AG09319 (cell line): ENCODE data around the gene RRAGD.

Experiments
- DNase-seq: peaks from one replicate; pipeline ENCODE4 v3.0.0-alpha.2; 2010; ENCODE audit warnings: low read depth; ENCODE audit errors: extremely low read depth
- TF ChIP-seq, protein P1 (sequence below): IDR thresholded peaks from 2 replicates; pipeline ENCODE4 v1.5.1; 2011; ENCODE audit warnings: low read depth, mild to moderate bottlenecking, inconsistent platforms, low read length, moderate library complexity

The RRAGD gene, protein sequence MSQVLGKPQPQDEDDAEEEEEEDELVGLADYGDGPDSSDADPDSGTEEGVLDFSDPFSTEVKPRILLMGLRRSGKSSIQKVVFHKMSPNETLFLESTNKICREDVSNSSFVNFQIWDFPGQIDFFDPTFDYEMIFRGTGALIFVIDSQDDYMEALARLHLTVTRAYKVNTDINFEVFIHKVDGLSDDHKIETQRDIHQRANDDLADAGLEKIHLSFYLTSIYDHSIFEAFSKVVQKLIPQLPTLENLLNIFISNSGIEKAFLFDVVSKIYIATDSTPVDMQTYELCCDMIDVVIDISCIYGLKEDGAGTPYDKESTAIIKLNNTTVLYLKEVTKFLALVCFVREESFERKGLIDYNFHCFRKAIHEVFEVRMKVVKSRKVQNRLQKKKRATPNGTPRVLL

DNA sequence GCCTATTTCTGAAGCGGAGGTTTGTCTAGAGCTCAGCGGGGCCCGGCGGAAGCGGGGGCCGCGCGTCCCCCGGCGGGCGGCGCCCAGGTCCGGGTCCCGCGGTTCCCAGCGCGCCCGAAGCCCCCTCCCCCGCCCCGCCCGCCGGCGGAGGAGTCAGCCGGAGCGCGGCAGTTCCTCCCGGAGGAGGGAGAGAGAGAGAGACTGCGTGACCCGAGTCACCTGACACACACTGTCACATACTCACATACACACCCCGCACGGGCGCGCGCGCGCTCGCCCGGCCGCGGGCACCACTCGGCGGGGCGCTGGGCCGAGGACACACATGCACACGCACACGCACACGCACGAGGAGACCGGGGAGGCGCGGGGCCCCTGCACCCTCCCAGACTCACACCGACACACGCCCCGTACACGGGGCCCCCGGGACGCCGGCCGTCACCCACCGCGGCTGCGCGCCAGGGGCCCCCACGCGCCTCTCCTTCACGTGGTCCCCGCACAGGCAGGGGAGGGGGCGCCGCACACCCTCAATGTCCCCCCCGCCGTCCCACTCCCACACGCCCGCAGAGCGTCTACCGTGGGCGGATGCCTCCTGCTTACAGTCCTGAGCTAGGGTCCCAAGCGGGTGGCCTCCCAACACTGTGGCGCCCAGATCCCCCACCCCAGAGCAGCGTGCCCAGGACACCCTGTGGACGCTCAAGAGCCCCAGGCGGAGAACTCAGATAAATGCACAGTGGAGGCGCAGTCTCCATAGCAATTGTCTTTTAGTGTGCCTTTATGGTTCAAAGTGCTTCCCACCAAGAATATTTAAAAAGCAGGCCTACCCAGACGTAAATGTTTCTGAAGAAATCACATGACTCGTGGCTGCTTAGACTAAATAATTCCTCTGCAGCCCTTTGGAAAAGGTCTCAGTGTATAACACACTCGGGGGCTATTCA, at the start of gene RRAGD:
RRAGD (minus strand) TSS at position 203 of the 935 bp plus-strand sequence. CDS start 280 bp downstream, outside the sequence.
- no peak for DNase-seq
- TF ChIP-seq, protein P1, sequence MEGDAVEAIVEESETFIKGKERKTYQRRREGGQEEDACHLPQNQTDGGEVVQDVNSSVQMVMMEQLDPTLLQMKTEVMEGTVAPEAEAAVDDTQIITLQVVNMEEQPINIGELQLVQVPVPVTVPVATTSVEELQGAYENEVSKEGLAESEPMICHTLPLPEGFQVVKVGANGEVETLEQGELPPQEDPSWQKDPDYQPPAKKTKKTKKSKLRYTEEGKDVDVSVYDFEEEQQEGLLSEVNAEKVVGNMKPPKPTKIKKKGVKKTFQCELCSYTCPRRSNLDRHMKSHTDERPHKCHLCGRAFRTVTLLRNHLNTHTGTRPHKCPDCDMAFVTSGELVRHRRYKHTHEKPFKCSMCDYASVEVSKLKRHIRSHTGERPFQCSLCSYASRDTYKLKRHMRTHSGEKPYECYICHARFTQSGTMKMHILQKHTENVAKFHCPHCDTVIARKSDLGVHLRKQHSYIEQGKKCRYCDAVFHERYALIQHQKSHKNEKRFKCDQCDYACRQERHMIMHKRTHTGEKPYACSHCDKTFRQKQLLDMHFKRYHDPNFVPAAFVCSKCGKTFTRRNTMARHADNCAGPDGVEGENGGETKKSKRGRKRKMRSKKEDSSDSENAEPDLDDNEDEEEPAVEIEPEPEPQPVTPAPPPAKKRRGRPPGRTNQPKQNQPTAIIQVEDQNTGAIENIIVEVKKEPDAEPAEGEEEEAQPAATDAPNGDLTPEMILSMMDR = no peak

DNA sequence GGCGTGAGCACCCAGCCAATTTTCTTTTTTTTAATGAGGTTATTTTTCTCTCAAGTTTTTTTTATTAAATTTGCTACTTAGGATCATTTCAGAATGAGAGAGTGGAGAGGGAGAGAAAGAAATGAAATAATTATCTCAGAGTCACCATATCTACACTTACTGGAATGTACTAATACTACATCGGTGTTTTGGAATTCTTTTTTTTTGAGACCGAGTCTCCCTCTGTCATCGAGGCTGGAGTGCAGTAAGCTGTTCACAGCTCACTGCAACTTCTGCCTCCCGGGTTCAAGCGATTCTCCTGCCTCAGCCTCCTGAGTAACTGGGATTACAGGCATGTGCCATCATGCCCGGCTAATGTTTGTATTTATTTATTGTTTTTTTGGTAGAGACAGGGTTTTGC, 48.6 kb upstream of the RRAGD start:
- no peak for DNase-seq
- TF ChIP-seq, protein P1 = no peak

- TF ChIP-seq, protein P1 = no peak
- no peak for DNase-seq
Observed at GRCh38 chr6:89459501-89459900, 47.4 kb upstream of the RRAGD start.

DNA sequence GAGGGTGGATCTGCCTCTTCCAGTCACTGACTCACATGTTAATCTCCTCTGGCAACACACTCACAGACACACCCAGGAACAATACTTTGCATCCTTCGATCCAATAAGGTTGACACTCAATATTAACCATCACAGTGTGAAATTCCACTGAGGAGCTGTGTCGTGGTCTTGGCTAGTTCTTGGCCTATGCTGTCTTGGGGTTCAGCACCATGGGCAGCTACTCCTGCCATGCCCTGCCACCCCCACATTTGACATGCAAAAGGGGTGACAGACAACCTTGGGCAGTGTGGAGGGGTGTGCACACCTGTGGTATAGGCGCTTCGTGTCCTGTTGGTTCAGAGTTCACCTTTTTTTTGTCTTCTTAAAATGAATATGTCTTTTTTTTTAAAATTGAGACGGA, 46.6 kb upstream of the RRAGD start:
- TF ChIP-seq, protein P1 = no peak

DNA sequence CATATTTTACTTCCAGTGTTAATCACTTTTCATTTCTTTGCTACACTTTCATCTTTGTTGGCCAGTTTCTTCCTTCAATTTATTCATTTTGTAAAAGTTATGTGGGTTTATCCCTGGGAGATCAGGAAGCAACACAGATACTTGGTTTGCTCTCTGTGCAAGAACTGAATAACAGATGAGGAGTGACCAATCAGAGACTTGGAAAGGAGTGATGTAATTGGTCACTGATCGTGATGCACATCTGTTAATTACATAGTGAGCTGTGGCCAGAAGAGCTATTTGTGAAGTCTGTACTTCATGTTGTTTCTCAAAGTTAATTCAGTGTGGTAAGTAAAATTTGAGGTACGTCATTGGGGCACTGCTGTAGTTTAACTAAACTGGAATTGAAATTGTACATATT, 42.2 kb upstream of the RRAGD start:
- TF ChIP-seq, protein P1 = no peak
- no peak for DNase-seq

More for the DNA sequence above, 46.6 kb upstream of the RRAGD start:
- no peak for DNase-seq

GRCh38 chr6:89452281-89452680, 40.2 kb upstream of the RRAGD start:
- no peak for DNase-seq
- TF ChIP-seq, protein P1 = no peak

- DNase-seq = no peak
- TF ChIP-seq, protein P1 = no peak
Observed at GRCh38 chr6:89449193-89449592, 37.1 kb upstream of the RRAGD start.
